Testis (tissue), 2 donors: ENCODE results near the gene JCAD.

Experiments
- POLR2A ChIP-seq: fragments of 450-650 bp; IDR thresholded peaks from one replicate; pipeline ENCODE4 v1.6.1; 2017; ENCODE audit warnings: antibody characterized with exemption, mild to moderate bottlenecking, moderate library complexity
- TF ChIP-seq, protein P1 (sequence below), 3 experiments: fragments of 450-650 bp in 2 of 3; fragments of 200-600 bp in 1 of 3; sonication (generic) in 1 of 3; IDR thresholded peaks; one replicate each; pipeline ENCODE4 v1.5.1; 2016 to 2019; ENCODE audit warnings: antibody characterized with exemption in 3 of 3, mild to moderate bottlenecking in 2 of 3, moderate library complexity in 1 of 3

DNA sequence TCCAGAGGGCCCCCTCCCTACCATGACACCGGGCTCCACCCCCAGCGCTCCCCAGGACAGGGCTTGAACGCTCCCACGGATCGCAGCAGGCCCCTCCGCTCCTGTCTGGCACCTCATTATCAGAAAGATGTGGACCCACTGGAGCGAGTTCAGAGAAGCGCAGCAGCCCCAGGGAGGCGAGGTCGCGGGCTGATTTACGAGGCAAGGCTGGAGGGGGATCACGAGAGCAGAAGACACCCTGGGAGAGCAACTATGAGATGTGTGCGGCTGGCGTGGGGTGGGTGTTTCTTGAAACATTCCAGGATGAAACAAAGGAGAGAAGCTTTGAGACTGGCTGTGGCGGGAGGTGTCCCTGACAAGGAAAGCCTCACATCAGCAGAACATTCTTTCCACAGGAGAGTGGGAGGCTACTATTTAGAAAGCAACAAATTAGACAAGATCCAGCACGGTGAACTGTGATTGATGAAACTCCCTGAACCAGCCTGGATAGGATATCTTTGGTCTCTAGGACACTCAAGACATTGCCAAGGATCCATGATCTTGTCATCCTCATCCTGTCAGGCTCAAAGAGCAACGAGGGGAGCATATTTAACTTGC is 66.0 kb downstream of the JCAD start:
- TF ChIP-seq, protein P1, sequence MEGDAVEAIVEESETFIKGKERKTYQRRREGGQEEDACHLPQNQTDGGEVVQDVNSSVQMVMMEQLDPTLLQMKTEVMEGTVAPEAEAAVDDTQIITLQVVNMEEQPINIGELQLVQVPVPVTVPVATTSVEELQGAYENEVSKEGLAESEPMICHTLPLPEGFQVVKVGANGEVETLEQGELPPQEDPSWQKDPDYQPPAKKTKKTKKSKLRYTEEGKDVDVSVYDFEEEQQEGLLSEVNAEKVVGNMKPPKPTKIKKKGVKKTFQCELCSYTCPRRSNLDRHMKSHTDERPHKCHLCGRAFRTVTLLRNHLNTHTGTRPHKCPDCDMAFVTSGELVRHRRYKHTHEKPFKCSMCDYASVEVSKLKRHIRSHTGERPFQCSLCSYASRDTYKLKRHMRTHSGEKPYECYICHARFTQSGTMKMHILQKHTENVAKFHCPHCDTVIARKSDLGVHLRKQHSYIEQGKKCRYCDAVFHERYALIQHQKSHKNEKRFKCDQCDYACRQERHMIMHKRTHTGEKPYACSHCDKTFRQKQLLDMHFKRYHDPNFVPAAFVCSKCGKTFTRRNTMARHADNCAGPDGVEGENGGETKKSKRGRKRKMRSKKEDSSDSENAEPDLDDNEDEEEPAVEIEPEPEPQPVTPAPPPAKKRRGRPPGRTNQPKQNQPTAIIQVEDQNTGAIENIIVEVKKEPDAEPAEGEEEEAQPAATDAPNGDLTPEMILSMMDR (IDR thresholded peaks at IDR 0.05): no peak
- no peak for TF ChIP-seq POLR2A
